Measurements from ENCODE around the gene THBS1.

Gene THBS1

DNA sequence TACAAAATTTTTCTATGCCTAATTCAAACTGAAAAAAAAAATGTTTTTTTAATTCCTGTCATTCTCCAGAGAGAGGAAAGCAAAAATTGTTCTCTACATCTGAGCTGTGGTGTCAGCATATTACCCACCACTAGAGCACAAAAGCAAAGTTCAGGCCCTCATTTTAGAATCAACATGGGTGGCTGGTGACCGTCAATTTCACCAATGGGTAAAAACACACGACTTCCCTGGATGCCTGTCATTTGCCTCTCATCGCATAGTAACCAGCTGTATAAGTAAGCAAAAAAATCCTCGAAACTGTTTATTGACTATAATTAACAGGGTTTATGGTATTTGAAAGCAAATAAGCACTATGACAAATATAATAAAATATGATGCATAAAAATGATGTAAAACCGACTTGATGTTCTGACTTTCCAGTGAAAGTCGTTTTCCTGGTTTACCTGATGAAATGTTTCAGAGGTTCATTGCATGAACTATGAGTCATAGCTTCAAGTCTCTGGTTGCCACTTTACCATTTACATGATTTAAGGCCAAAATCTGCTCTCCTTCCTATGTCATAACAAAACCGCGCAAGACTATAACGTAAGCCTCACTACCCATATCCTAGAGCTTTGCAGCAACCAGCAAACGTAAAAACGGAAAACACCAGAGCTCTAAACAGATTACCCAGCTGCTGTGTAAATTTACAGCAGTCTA, 60.5 kb downstream of the THBS1 start:
- DNase-seq: no peak

DNA sequence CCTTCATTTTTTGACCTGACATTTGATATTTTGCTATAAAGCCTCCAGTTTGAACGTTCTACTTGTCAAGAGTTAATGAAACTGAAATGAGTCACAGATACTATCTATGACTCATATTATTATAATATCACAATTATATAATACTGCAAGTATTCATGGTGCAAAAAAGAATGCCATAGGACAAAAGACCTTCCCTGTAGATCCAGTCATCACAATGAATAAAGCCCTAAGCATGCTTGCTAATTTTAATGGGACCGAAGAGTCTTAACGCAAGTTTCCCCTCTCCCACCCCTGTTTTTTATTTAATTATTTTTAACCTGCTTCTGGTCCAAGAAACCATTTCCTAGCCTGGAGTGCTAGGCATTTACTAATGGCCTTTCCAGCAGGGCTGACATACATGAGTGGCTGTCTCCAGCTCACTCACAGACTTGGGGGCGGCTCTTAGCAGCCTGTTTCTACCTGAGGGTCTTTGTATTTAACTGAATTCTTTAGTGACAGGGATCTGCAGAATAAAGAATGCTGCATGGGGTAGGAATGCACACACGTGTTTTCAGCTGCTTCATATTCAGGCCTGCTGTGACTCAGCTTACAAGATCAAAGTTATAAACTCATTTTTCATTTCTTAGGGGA, 61.2 kb downstream of the THBS1 start:
- no peak for DNase-seq

DNA sequence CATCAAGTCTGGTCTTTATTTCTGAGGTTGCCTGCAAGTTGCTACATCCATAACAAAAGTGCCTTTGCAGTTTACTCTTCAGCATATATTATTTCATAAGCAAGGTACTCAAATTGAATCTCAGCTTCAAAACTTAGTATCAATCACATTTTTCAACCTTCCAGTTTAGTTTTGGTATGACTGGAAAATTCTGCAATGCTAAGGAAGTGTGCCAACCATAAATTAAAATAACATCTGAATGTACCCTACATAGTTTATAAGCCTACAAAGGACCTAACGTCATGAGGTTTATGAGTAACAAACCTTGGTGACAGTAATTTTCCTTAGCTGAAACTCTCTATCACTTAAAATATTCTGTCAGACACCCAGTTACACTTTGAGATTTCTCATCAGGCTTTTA, 62.8 kb downstream of the THBS1 start:
- DNase-seq: no peak

DNA sequence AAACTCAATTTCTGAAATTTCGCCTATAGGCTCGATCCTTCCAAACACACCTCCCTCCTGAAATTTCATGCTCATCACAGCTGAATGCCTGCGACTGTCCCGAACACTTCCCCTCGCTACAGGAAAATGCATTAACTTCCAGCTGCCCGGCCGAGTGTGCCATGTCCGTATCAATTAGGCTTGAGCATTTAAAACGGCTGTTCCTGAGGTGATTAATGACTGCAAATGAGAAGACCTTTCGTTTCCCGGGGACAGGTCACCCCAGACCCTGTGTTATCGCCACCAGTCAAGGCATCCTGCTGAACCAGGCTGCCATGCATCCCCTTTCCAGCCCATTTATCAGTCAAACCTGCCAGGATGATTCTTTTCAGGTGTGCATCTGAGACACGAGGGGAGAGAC, 63.3 kb downstream of the THBS1 start:
- no peak for DNase-seq

DNA sequence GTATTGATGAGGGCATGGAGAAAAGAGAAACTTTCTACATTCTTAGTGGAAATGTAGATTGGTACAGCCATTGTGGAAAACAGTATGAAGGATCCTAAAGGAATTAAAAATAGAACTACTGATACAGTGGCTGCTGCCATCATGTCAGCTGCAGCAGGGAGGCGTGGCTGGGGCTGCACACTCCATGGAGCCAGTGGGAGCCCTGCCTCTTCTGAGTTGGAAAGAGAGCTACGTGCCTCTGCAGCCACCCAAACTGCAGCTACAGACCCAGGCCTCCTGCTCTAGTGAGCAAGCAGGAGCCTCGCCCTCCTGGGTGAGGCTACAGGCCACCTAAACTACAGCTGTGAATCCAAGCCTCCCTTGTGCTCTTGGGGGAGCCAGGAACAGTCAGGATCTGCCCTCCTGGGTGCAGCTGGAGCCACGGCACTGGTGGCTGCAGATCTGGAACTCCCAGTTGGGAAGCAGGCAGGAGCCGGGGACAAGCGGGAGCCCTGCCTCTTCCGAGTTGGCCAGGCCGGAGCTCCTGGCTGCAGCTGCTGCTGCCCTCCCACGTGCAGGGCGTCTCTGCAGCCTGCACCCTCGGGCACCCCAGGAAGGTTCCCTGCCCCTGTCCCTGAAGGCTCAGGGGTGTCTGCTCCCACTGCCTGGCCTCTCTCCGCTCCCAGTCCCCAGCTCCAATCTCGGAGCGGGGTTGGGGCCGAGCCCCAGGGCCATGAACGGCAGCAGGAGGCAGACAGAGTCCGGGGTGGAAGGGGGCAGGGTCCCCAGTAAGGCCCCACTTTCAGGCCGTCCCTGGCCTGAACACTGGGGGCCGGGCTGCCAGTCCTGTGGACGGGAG, 64.5 kb downstream of the THBS1 start:
- DNase-seq: no peak

DNA sequence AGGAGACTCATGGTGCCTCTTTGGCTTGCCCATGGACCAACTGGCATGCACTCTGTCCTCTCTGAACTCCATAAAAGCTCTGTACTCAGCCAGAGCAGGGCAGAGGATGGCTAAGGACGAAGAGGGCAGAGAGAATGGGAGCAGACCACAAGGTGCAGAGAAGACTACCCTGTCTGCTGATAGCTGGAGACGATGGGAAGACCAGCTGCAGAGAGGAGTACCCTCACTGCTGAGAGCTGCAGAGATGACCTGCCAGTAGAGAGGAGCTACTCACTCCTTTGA, 65.0 kb downstream of the THBS1 start:
- no peak for DNase-seq

DNA sequence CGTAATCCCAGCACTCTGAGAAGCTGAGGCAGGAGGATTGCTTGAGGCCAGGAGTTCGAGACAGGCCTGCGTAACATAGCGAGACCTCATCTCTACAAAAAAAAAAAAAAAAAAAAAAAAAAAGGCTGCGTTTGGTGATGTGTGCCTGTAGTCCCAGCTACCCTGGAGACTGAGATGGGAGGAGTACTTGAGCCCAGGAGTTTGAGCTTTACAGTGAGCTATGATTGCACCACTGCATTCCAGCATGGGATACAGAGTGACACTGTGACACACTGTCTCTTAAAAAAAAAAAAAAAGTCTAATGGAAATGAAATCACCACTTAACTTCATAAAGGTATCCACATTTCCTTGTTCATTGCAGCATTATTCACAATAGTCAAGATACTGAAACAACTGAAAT, 65.5 kb downstream of the THBS1 start:
- no peak for DNase-seq

Measured in stimulated activated CD4-positive, alpha-beta T cell treated with anti-CD3 and anti-CD28 coated beads, Interleukin-4, amount 100 ng/mL, for 24 hours (primary cell).